Right renal pelvis (tissue), 4 donors: ENCODE data around the gene CASP2. TPM values are rescaled to one million over a fixed set of nuclear protein-coding genes. Genes with fewer than 3 reads are reported as not detected.
"Not testable (repeated sequence)": the region's sequence is repeated elsewhere in the genome, so short reads cannot be mapped to it uniquely, and the experiment has no call there.

ENCODE experiments used
- DNase-seq, 4 donors: peaks; one replicate each; pipeline ENCODE4 v3.0.0-alpha.2; 2013; ENCODE audit warnings: low read depth in 4 of 4, low spot score in 3 of 4, missing footprints in 1 of 4
- polyA plus RNA-seq, 4 donors: library from polyadenylated mRNA; unstranded; fragments of 120-200 nt; gene quantifications; one replicate each; pipeline ENCODE4 v1.2.1, GENCODE V29; 2013; ENCODE audit not compliant: insufficient read length in 4 of 4

Gene CASP2
- polyA plus RNA-seq, 4 donors = 46.6 to 57.5 (median 48.5) TPM

DNA sequence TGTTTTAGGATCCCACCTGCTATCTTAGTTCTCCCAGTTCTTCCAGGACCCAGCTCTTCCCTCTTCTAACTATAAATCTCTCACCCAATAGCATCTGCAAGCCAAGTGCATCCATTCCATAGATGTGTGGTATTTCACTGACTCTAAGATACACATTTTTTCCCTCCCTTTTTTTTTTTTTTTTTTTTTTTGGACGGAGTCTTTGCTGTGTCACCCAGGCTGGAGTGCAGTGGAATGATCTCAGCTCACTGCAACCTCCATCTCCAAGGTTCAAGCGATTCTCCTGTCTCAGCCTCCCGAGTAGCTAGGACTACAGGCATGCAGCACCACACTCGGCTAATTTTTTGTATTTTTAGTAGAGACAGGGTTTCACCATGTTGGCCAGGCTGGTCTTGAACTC is 1.7 kb downstream of the CASP2 start:
- DNase-seq = not testable (repeated sequence)

DNA sequence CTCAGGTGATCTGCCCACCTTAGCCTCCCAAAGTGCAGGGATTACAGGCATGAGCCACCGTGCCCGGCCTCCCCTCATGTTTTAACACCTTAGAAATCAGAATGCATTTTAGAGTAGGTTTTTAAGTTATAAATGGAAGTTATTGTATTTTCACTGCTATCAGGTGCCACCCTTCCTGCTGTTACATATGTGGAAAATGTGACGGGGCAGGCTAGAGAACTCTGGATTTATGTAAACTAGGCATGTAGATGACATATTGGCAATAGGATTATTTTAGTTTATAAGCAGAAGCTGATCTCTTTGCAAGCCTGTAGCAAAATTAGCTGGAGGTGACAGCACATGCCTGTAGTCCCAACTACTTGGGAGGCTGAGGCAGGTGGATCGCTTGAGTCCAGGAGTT is 2.1 kb downstream of the CASP2 start:
- no peak for DNase-seq

DNA sequence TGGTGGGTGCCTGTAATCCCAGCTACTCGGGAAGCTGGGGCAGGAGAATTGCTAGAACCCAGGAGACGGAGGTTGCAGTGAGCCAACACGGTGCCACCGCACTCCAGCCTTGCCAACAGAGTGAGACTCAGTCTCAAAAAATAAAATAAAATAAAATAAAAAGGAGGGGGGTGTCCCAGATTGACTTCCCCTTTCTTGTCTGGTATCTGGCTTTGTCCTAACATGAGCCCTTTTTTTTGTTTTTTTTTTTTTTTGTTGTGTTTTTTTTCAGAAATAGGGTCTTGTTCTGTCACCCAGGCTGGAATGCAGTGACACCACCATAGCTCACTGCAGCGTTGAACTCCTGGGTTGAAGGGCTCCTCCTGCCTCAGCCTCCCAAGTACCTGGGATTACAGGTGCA is 4.7 kb downstream of the CASP2 start:
- DNase-seq = no peak

DNA sequence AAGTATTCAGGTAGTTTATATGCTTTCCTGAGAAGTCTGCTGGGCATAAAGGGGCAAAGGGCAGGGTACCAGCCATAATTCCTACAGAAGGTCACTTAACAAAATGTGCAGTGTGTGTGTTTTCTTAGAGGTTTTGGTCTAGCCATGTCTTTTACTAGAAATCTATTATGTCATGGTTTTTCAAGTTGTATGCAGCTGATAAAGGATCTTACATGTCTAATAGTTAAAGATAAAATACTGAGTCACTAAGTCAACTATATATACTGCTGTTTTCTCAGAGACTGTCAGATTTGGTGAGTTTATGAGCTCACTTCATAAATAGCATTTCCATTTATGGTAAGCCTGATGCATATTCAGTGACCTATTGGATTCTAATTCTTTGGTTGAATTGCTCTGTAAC is 7.7 kb downstream of the CASP2 start:
- DNase-seq = no peak

DNA sequence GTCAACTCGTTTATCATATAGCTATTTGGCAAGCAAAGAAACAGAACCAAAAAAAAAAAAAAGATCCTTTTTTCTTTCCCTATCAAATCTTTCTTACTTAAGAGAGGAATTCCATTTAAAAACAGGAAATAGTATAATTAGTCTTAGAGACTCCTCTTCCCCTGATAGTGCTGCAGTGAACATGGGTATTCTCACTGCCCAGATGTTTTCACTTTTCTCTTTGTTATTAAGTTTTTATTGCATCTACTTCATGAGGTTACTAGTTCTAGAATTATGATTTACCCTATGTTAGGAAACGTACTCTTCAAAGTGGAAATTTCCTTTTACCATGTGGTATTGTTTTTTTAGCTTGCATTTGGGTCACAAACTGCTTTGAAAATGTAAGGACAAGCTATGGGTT is 8.5 kb downstream of the CASP2 start:
- no peak for DNase-seq

GRCh38 chr7:143299346-143299745 is 11.2 kb downstream of the CASP2 start:
- no peak for DNase-seq

DNA sequence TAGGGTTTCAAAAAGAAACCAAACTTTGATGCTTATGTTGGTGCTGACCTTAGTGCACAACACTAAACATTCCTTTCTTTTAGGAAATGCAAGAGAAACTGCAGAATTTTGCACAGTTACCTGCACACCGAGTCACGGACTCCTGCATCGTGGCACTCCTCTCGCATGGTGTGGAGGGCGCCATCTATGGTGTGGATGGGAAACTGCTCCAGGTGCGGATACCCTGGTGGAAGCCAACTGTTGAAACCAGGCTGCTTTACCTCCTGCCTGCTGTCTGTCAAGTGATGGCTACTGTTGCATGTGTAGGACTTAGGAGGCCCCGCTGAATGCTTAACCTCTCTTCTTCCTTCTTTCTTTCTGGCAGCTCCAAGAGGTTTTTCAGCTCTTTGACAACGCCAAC is 11.7 kb downstream of the CASP2 start:
- DNase-seq = no peak

GRCh38 chr7:143300959-143301935 is 13.1 kb downstream of the CASP2 start:
- no peak for DNase-seq

DNA sequence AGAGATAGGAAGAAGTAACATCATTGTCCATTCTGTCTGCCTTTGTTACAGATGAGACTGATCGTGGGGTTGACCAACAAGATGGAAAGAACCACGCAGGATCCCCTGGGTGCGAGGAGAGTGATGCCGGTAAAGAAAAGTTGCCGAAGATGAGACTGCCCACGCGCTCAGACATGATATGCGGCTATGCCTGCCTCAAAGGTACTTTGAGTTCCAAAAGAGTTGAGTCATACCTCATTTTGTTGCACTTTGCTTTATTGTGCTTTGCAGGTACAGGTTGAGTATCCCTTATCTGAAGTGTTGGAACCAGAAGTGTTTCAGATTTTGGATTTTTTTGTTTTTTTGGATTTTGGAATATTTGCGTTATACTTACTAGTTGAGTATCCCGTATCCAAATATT is 15.6 kb downstream of the CASP2 start:
- no peak for DNase-seq

DNA sequence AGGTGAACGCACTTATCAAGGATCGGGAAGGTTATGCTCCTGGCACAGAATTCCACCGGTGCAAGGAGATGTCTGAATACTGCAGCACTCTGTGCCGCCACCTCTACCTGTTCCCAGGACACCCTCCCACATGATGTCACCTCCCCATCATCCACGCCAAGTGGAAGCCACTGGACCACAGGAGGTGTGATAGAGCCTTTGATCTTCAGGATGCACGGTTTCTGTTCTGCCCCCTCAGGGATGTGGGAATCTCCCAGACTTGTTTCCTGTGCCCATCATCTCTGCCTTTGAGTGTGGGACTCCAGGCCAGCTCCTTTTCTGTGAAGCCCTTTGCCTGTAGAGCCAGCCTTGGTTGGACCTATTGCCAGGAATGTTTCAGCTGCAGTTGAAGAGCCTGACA is 16.8 kb downstream of the CASP2 start:
- DNase-seq = no peak

GRCh38 chr7:143305423-143306070 is 17.4 kb downstream of the CASP2 start:
- DNase-seq = no peak

GRCh38 chr7:143308632-143309031 is 20.5 kb downstream of the CASP2 start:
- DNase-seq = no peak

DNA sequence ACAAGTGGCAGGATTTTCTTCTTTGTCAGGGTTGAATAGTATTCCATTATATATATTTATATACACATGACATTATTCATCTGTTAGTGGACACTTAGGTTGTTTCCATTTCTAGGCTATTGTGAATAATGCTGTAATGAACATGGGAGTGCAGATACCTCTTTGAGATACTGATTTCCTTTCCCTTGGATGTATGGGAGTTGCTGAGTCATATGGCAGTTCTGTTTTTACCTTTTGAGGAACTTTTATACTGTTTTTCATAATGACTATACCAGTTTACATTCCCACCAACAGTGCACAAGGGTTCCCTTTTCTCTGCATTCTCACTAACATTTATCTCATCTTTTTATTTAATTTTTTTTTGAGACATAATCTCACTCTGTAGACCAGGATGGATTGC is 26.0 kb downstream of the CASP2 start:
- no peak for DNase-seq

DNA sequence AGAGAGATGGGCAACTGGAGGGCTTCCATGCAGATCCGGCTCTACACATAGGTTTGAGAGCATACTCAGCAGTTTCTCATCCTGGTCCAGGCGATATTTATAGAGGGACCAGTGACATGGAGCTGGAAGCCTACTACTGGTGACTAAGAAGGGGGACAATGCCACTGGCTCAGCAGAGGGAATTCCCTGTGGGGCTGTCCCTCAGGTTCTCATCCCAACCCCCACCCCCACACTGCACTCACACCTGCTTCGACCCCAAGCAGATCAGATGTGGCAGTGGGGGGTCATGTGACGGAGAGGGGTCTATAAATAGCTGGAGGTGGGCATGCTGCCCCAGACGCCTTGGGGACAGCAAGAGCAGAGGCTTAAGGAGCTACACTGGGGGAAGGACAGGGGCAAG is 27.6 kb downstream of the CASP2 start, which contains the start of gene CLCN1:
TSS of gene CLCN1 (plus strand) at position 336 of the 400 bp plus-strand sequence. CDS start 102 bp downstream, outside the sequence.
- no peak for DNase-seq

DNA sequence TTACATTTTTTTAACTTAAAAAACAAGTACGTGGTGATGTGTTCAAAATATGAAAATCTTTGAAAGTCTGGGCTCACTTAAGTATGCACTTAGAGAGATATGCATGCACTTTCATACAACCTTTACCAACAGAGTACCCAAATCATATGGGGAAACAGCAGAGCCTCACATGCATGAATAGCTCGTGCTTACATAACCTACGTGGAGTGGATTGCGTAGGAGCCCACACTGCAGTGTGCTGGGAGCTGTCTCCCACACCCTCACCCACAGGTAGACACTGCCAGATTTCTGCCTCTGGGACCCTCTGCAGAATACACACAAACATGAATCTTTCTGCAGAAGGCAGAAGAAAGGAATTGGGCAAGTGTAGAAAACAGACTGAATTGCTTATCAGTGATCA is 28.3 kb downstream of the CASP2 start:
- DNase-seq = no peak

GRCh38 chr7:143318661-143319060 is 30.5 kb downstream of the CASP2 start:
- no peak for DNase-seq

DNA sequence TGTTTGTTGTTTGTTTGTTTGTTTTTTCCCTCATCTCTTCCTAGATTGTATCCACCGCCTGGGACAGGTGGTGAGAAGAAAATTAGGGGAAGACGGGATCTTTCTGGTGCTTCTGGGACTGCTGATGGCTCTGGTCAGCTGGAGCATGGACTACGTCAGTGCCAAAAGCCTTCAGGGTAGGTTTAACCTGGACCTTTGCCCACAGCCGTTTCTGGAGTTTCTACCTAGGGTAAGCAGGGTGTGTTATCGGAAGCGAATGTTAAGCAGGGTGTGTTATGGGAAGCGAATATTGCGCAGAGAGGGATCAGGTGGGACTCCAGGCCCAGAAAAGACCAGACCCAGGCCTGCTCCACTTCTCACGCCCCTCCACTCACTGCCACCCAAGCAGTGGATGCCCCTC is 32.5 kb downstream of the CASP2 start:
- DNase-seq = no peak

DNA sequence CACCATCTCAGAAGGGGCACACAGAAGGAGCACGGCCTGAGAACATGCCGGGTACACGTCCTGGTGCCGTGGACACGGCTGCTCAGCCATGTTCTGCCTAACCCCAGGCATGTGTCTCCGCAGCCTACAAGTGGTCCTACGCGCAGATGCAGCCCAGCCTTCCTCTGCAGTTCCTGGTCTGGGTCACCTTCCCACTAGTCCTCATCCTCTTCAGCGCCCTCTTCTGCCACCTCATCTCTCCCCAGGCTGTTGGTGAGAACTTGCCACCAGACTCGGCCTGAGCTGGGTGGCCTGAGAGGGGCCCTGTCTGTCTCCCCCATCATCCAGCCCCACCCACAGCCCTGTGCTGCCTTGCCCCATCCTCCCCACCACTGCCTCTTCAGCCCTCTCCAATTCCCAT is 33.1 kb downstream of the CASP2 start:
- DNase-seq = no peak

DNA sequence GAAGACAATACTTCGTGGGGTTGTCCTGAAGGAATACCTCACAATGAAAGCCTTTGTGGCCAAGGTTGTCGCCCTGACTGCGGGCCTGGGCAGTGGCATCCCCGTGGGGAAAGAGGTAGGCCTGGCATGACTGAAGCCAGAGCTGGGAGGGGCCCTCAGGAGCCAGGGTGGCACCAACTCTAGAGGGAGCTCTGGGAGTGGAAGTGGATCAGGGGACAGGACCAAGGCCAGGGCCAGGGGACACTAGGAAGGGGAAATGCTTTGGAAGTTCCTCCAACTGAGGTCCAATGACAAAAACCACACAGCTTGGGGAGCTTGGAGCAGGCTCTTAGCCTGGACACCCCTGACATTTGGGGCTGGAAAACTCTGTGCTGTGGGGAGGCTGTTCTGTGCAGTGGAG is 33.6 kb downstream of the CASP2 start:
- DNase-seq = no peak

GRCh38 chr7:143322760-143323633 is 34.8 kb downstream of the CASP2 start:
- peak in 1 of 4 donors; percentile 25 for DNase-seq

- no peak for DNase-seq
These were observed 35.5 kb downstream of the CASP2 start for GRCh38 chr7:143323653-143324052.
